Activated naive CD4-positive, alpha-beta T cell treated with anti-CD3 and anti-CD28 coated beads, Interleukin-2, amount 10 ng/mL, durations not matched to agents 7 days and 5 days (primary cell): Measurements from ENCODE around the gene PPP1R14C.

ENCODE experiments used
- CTCF ChIA-PET: fragments of 350-600 bp; sonication (Branson Sonifier 250); formaldehyde crosslinking; loops from one replicate; lab custom pipeline; 2021; ENCODE audit warnings: antibody characterized with exemption; lab: Charles Lee
- DNase-seq: peaks from one replicate; pipeline ENCODE4 v3.0.0-alpha.2; 2020
- H3K27ac Mint-ChIP-seq: one replicate; pipeline ENCODE4 v1.8.0; 2021; ENCODE audit warnings: mild to moderate bottlenecking, moderate library complexity, mixed read lengths
- H3K27me3 Mint-ChIP-seq: one replicate; pipeline ENCODE4 v1.8.0; 2021; ENCODE audit warnings: mild to moderate bottlenecking, mixed read lengths
- H3K36me3 Mint-ChIP-seq: one replicate; pipeline ENCODE4 v1.8.0; 2021; ENCODE audit warnings: mixed read lengths
- H3K4me1 Mint-ChIP-seq: one replicate; pipeline ENCODE4 v1.8.0; 2021; ENCODE audit warnings: mixed read lengths
- H3K4me3 Mint-ChIP-seq: one replicate; pipeline ENCODE4 v1.8.0; 2021; ENCODE audit warnings: mild to moderate bottlenecking, moderate library complexity, mixed read lengths
- H3K9me3 Mint-ChIP-seq: one replicate; pipeline ENCODE4 v1.8.0; 2021; ENCODE audit warnings: mixed read lengths

PPP1R14C gene

DNA sequence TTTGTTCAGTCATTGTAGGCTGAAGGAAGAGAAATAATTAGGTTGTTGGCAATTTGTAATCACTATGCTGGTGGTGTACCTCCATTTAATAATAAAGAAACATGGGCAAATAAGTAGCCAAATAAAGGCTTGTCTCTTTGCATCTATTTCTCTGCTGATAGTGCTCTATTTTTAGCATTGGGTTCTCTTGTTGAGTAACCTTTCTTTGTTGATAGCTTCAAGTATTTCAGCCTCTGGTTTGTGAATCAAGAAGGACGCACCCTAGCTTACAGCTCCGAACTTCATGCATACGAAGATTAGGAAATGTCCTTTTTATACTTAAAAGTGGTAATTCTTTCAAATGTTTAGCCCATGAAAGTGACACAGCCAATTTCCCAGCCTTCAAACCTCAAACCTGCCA lies 2.6 kb downstream of the PPP1R14C start:
- Mint-ChIP-seq H3K4me1 (peaks cover 12% of the 10 kb centered on the region), H3K27ac (no peak overlapping the region), H3K36me3 (no peaks in the 10 kb centered on the region), H3K4me3 (no peak overlapping the region), H3K27me3 (peaks cover 86% of the 10 kb centered on the region), H3K9me3 (no peaks in the 10 kb centered on the region)
- CTCF ChIA-PET = interaction anchor here (2.1 kb wide), 1 partner anchor 65 kb away, joined by 6 read pairs; no protein-coding TSS in a partner anchor
- DNase-seq = no peak

DNA sequence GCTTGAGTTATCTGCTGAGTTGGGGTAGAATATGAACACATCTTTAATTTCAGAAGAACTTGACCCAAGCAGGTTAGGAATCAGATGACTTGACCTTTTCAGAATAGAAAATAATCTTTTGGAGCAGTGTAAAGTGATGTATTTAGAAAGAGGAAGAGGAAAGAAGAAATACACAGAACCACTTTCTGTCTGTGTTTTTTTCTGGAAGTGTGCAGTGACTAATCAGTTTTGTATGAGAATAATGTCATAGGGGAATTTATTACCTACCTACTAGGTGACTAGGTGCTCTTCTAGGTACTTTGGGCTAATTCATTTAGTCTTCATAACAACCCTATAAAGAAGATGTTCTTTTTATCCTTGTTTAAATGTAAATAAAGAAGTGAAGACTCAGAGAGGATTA lies 3.0 kb downstream of the PPP1R14C start:
- no peaks in the 10 kb centered on the region for H3K36me3 Mint-ChIP-seq
- H3K27ac Mint-ChIP-seq = no peak overlapping the region
- CTCF ChIA-PET = no interaction called here
- H3K4me3 Mint-ChIP-seq = no peak overlapping the region
- DNase-seq = no peak
- H3K4me1 Mint-ChIP-seq = peaks cover 12% of the 10 kb centered on the region
- H3K27me3 Mint-ChIP-seq = peaks cover 86% of the 10 kb centered on the region
- no peaks in the 10 kb centered on the region for H3K9me3 Mint-ChIP-seq

DNA sequence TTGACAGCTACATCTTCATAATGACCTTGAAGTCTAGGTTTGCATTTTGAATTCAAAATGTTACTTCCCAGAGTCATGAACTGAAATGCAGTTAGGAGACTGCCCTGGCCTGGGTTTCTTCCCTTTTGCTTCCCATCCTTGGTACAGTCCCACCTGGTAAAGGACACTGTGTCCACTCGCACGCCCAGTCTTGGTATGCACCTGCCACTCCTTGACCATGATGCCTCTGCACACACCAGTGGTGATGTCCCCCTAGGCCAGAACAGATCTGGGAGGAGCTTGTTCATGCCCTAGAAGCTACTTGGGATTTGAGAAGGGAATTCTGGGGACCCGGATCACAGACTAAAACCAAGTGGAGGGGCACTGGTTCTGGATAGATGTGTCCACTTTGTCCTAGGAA lies 3.6 kb downstream of the PPP1R14C start:
- CTCF ChIA-PET = no interaction called here
- Mint-ChIP-seq H3K36me3 (no peaks in the 10 kb centered on the region), H3K27ac (no peak overlapping the region), H3K4me1 (peaks cover 12% of the 10 kb centered on the region), H3K27me3 (peaks cover 86% of the 10 kb centered on the region), H3K9me3 (no peaks in the 10 kb centered on the region), H3K4me3 (no peak overlapping the region)
- DNase-seq = no peak

DNA sequence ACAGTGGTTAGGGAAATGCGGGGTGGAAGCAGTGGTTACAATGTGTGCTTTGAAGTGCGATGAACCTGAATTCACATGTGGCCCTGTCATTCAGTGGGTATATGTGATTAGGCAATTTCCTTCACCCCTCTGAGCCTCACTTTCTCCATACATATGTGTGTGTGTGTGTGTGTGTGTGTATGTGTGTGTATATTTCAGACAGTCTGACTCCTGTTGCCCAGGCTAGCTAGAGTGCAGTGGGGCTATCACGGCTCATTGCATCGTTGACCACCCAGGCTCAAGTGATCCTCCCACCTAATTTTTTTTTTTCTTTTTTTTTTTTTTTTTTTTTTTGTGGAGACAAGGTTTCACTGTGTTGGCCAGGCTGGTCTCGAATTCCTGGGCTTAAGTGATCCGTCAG lies 6.3 kb downstream of the PPP1R14C start:
- peaks cover 81% of the 10 kb centered on the region for H3K27me3 Mint-ChIP-seq
- CTCF ChIA-PET = no interaction called here
- no peaks in the 10 kb centered on the region for H3K36me3 Mint-ChIP-seq
- no peak overlapping the region for H3K4me3 Mint-ChIP-seq
- H3K4me1 Mint-ChIP-seq = peaks cover 11% of the 10 kb centered on the region
- H3K9me3 Mint-ChIP-seq = no peaks in the 10 kb centered on the region
- no peak for DNase-seq
- H3K27ac Mint-ChIP-seq = no peak overlapping the region

- DNase-seq = no peak
- H3K27me3 Mint-ChIP-seq = peaks cover 75% of the 10 kb centered on the region
- H3K9me3 Mint-ChIP-seq = no peaks in the 10 kb centered on the region
- CTCF ChIA-PET = no interaction called here
- H3K4me3 Mint-ChIP-seq = no peak overlapping the region
- no peak overlapping the region for H3K27ac Mint-ChIP-seq
- H3K4me1 Mint-ChIP-seq = peaks cover 8% of the 10 kb centered on the region
- no peaks in the 10 kb centered on the region for H3K36me3 Mint-ChIP-seq
These were observed 7.6 kb downstream of the PPP1R14C start for GRCh38 chr6:150150458-150150820.

- CTCF ChIA-PET = no interaction called here
- Mint-ChIP-seq H3K9me3 (no peaks in the 10 kb centered on the region), H3K27me3 (peaks cover 69% of the 10 kb centered on the region), H3K27ac (no peak overlapping the region), H3K4me3 (no peak overlapping the region), H3K36me3 (no peaks in the 10 kb centered on the region), H3K4me1 (peaks cover 8% of the 10 kb centered on the region)
- DNase-seq = no peak
These were observed 8.2 kb downstream of the PPP1R14C start for GRCh38 chr6:150150821-150151646.

DNA sequence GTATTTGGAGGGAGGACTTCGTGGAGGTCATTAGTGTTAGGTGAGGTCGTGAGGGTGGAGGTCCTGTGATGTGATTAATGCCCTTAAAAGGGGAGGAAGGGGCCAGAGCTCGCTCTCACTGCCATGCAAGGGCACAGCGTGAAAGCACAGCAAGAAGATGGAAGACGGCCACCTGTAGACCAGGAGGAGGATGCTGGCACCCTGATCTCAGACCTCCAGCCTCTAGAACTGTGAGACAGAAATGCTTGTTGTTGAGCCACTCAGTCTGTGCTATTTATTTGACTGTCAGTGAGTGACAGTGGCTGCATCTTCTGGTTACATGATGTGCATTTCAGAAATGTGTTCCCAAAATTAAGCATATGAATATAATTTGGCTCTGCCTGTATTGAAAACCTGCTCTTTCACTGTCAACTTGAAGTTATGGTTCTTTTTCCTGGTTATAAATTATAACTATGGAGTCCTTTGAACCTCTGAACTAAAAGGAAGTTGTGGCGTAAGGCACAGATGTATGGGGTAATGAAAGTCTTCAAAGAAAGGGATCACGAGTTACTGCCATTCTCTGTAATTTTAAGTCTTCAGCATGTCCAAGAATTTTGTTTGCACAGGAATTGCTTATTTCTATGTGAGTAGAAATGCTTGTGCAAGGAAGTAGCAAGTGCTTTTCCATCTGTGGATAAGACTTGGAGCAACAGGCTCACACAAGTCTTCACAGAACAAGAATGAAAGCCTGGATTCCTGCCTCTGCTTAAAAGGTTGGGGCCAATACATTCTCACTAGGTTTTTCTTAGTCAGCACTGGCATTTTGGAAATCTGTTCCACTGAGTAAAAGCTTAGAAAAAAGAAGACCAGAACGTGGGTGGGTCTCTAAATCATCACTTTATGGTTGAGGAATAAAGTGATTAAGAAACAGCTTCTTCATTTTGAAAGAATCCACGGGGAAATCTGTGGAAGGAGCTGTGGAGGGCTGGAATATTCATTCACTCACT lies 10.3 kb downstream of the PPP1R14C start:
- DNase-seq = no peak
- Mint-ChIP-seq H3K27me3 (peaks cover 57% of the 10 kb centered on the region), H3K36me3 (no peaks in the 10 kb centered on the region), H3K9me3 (no peaks in the 10 kb centered on the region), H3K4me1 (peaks cover 17% of the 10 kb centered on the region), H3K27ac (no peak overlapping the region), H3K4me3 (no peak overlapping the region)
- CTCF ChIA-PET = interaction anchor here (0.6 kb wide), 1 partner anchor 155 kb away, joined by 3 read pairs; no protein-coding TSS in a partner anchor

GRCh38 chr6:150153905-150154492 lies 11.2 kb downstream of the PPP1R14C start:
- no peak for DNase-seq
- CTCF ChIA-PET = interaction anchor here (0.6 kb wide), 1 partner anchor 154 kb away, joined by 3 read pairs; no protein-coding TSS in a partner anchor
- Mint-ChIP-seq H3K27me3 (peaks cover 49% of the 10 kb centered on the region), H3K4me1 (peaks cover 17% of the 10 kb centered on the region), H3K4me3 (no peak overlapping the region), H3K36me3 (no peaks in the 10 kb centered on the region), H3K27ac (no peak overlapping the region), H3K9me3 (no peaks in the 10 kb centered on the region)

GRCh38 chr6:150156460-150156859 lies 13.6 kb downstream of the PPP1R14C start:
- Mint-ChIP-seq H3K4me1 (peaks cover 17% of the 10 kb centered on the region), H3K9me3 (no peaks in the 10 kb centered on the region)
- CTCF ChIA-PET = no interaction called here

GRCh38 chr6:150157081-150157480 lies 14.2 kb downstream of the PPP1R14C start:
- no peak overlapping the region for H3K27ac Mint-ChIP-seq
- no peaks in the 10 kb centered on the region for H3K9me3 Mint-ChIP-seq
- peaks cover 17% of the 10 kb centered on the region for H3K4me1 Mint-ChIP-seq
- H3K27me3 Mint-ChIP-seq = peaks cover 30% of the 10 kb centered on the region
- H3K4me3 Mint-ChIP-seq = no peak overlapping the region
- CTCF ChIA-PET = no interaction called here
- no peak for DNase-seq
- no peaks in the 10 kb centered on the region for H3K36me3 Mint-ChIP-seq

More at GRCh38 chr6:150156460-150156859, 13.6 kb downstream of the PPP1R14C start:
- Mint-ChIP-seq H3K36me3 (no peaks in the 10 kb centered on the region), H3K27ac (no peak overlapping the region), H3K4me3 (no peak overlapping the region), H3K27me3 (peaks cover 34% of the 10 kb centered on the region)
- DNase-seq = no peak

GRCh38 chr6:150159757-150160156 lies 16.9 kb downstream of the PPP1R14C start:
- Mint-ChIP-seq H3K27ac (no peak overlapping the region), H3K36me3 (no peaks in the 10 kb centered on the region), H3K9me3 (no peaks in the 10 kb centered on the region), H3K27me3 (peaks cover 11% of the 10 kb centered on the region), H3K4me1 (peaks cover 9% of the 10 kb centered on the region), H3K4me3 (no peak overlapping the region)
- CTCF ChIA-PET = no interaction called here
- DNase-seq = no peak

DNA sequence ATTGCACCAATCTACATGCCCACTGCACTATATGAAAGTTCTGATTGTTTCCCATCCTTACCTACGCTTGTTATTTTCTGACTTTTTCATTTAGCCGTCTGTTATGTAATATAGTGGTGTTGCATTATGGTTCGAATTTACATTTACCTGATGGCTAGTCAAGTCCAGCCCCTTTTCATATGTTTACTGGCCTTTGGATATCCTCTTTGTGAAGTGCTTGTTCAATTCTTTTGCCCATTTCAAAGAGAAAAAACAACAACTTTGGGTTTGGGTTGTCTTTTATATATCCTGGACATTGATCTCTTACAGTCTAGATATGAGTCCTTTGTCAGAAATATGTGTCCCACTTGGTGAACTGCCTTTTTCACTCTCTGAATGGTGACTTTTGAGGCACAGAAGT lies 21.1 kb downstream of the PPP1R14C start:
- DNase-seq = no peak
- no peak overlapping the region for H3K27ac Mint-ChIP-seq
- H3K27me3 Mint-ChIP-seq = peaks cover 15% of the 10 kb centered on the region
- no peak overlapping the region for H3K4me3 Mint-ChIP-seq
- CTCF ChIA-PET = no interaction called here
- H3K4me1 Mint-ChIP-seq = no peaks in the 10 kb centered on the region
- H3K9me3 Mint-ChIP-seq = no peaks in the 10 kb centered on the region
- H3K36me3 Mint-ChIP-seq = no peaks in the 10 kb centered on the region

DNA sequence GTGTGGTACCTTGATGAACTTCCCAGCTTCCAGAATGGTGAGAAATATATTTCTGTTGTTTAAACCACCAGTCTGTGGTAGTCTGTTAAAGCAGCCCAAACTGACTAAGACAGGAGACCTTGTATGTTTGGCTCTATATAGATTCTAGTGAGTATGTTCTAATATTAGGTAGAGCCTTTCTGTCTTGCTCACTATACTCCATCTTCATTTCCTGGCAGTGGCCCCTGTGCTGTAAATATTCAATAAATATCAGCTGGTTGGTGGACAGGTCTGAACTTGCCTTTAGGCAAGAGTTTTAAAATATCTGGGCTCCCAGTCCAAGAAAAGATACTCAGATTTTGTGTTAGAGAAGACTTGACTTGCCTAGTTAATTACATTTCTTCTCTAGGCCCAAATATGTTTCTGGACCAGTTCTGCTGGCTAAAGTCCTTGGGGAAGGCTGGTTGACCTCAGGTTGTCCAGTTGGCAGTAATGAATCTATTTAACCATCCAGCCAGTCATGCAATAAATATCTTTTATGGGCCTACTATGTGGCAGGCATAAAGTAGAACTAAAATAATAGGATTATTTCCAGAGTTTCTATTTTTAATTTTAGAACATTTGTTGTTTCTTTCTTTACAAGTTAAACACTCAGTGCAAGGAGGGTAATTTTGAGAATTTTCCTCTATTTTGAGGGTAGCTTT lies 22.3 kb downstream of the PPP1R14C start:
- CTCF ChIA-PET = no interaction called here
- H3K27me3 Mint-ChIP-seq = peaks cover 15% of the 10 kb centered on the region
- no peak for DNase-seq
- no peaks in the 10 kb centered on the region for H3K9me3 Mint-ChIP-seq
- no peaks in the 10 kb centered on the region for H3K36me3 Mint-ChIP-seq
- H3K4me1 Mint-ChIP-seq = no peaks in the 10 kb centered on the region
- no peak overlapping the region for H3K27ac Mint-ChIP-seq
- H3K4me3 Mint-ChIP-seq = no peak overlapping the region
